ENCODE data around the gene ZAP70.

ZAP70 gene

GRCh38 chr2:97752342-97753334 lies 39.3 kb downstream of the ZAP70 start:
- in situ Hi-C loops (cut with HindIII; ENCODE audit: low pct_ligation_motif_present, low sequenced_read_pairs) = no loop called here
- peaks cover 7% of the 10 kb centered on the region for H3K36me3 ChIP-seq (replicated peaks)
- H3K4me3 ChIP-seq (ENCODE audit: low read depth, low read length) = no peak overlapping the region
- H3K27ac ChIP-seq = no peak overlapping the region
- H3K27me3 ChIP-seq (replicated peaks) = no peaks in the 10 kb centered on the region
- TF ChIP-seq CTCF (IDR thresholded peaks at IDR 0.05; ENCODE audit: low read depth, low read length, missing control alignments) = no peak
- DNase-seq = no peak

- Histone ChIP-seq H3K36me3 (replicated peaks) (peaks cover 14% of the 10 kb centered on the region), H3K4me3 (ENCODE audit: low read depth, low read length) (no peak overlapping the region), H3K27me3 (replicated peaks) (no peaks in the 10 kb centered on the region), H3K27ac (no peak overlapping the region)
- in situ Hi-C loops (cut with HindIII; ENCODE audit: low pct_ligation_motif_present, low sequenced_read_pairs) = no loop called here
- DNase-seq = no peak
- no peak for TF ChIP-seq CTCF (IDR thresholded peaks at IDR 0.05; ENCODE audit: low read depth, low read length, missing control alignments)
Observed at GRCh38 chr2:97754690-97755346, 41.4 kb downstream of the ZAP70 start.

- in situ Hi-C loops (cut with HindIII; ENCODE audit: low pct_ligation_motif_present, low sequenced_read_pairs) = no loop called here
- no peak for TF ChIP-seq CTCF (IDR thresholded peaks at IDR 0.05; ENCODE audit: low read depth, low read length, missing control alignments)
- Histone ChIP-seq H3K27ac (no peak overlapping the region), H3K4me3 (ENCODE audit: low read depth, low read length) (no peak overlapping the region), H3K36me3 (replicated peaks) (peaks cover 18% of the 10 kb centered on the region), H3K27me3 (replicated peaks) (no peaks in the 10 kb centered on the region)
- no peak for DNase-seq
Observed at GRCh38 chr2:97755491-97755890, 42.1 kb downstream of the ZAP70 start.

GRCh38 chr2:97757062-97757461 lies 43.7 kb downstream of the ZAP70 start:
- in situ Hi-C loops (cut with HindIII; ENCODE audit: low pct_ligation_motif_present, low sequenced_read_pairs) = no loop called here
- no peak for DNase-seq
- no peak for TF ChIP-seq CTCF (IDR thresholded peaks at IDR 0.05; ENCODE audit: low read depth, low read length, missing control alignments)
- H3K27ac ChIP-seq = no peak overlapping the region
- no peaks in the 10 kb centered on the region for H3K27me3 ChIP-seq (replicated peaks)
- H3K36me3 ChIP-seq (replicated peaks) = peaks cover 29% of the 10 kb centered on the region
- no peak overlapping the region for H3K4me3 ChIP-seq (ENCODE audit: low read depth, low read length)

GRCh38 chr2:97758131-97758705 lies 44.8 kb downstream of the ZAP70 start:
- no peak for TF ChIP-seq CTCF (IDR thresholded peaks at IDR 0.05; ENCODE audit: low read depth, low read length, missing control alignments)
- Histone ChIP-seq H3K27me3 (replicated peaks) (no peaks in the 10 kb centered on the region), H3K4me3 (ENCODE audit: low read depth, low read length) (no peak overlapping the region), H3K36me3 (replicated peaks) (peaks cover 29% of the 10 kb centered on the region), H3K27ac (no peak overlapping the region)
- no peak for DNase-seq
- in situ Hi-C loops (cut with HindIII; ENCODE audit: low pct_ligation_motif_present, low sequenced_read_pairs) = no loop called here
